Pulmonary artery endothelial cell (primary cell): ENCODE data around the gene CAMTA1. TPM values are rescaled to one million over a fixed set of nuclear protein-coding genes. Genes with fewer than 3 reads are reported as not detected.
A peak's percentile ranks its signal among the peaks of the same experiment; 100 is the strongest.

Source experiments
- DNase-seq: peaks from one replicate; pipeline ENCODE4 v3.0.0-alpha.2; 2011; ENCODE audit warnings: low read depth, low spot score
- total RNA-seq: library from RNA; depleted of rRNA; stranded (reverse); fragments of >200 nt; gene quantifications from 2 replicates; pipeline ENCODE4 v1.2.3, GENCODE V29; 2014

Gene CAMTA1
- total RNA-seq, 1 donor from 2014 or later: 54.0 TPM

GRCh38 chr1:7384679-7385078 lies 599.4 kb downstream of the CAMTA1 start:
- no peak for DNase-seq

GRCh38 chr1:7385471-7386225 lies 600.4 kb downstream of the CAMTA1 start:
- no peak for DNase-seq

- no peak for DNase-seq
These were observed 601.2 kb downstream of the CAMTA1 start for GRCh38 chr1:7386226-7387052.

GRCh38 chr1:7387053-7387927 lies 602.0 kb downstream of the CAMTA1 start:
- DNase-seq: no peak

- no peak for DNase-seq
These were observed 602.9 kb downstream of the CAMTA1 start for GRCh38 chr1:7388141-7388487.

GRCh38 chr1:7388488-7389185 lies 603.4 kb downstream of the CAMTA1 start:
- no peak for DNase-seq

- no peak for DNase-seq
These were observed 604.1 kb downstream of the CAMTA1 start for GRCh38 chr1:7389201-7389905.

- DNase-seq: no peak
These were observed 604.8 kb downstream of the CAMTA1 start for GRCh38 chr1:7389906-7390603.

GRCh38 chr1:7390604-7391000 lies 605.3 kb downstream of the CAMTA1 start:
- DNase-seq: no peak

- DNase-seq: no peak
These were observed 607.9 kb downstream of the CAMTA1 start for GRCh38 chr1:7393136-7393535.

GRCh38 chr1:7395251-7395650 lies 610.0 kb downstream of the CAMTA1 start:
- no peak for DNase-seq

- DNase-seq: no peak
These were observed 613.7 kb downstream of the CAMTA1 start for GRCh38 chr1:7398982-7399381.

- DNase-seq: no peak
These were observed 614.4 kb downstream of the CAMTA1 start for GRCh38 chr1:7399514-7400125.

GRCh38 chr1:7400566-7400965 lies 615.3 kb downstream of the CAMTA1 start:
- no peak for DNase-seq

GRCh38 chr1:7401814-7402547 lies 616.7 kb downstream of the CAMTA1 start:
- peak; percentile 87 for DNase-seq

GRCh38 chr1:7402548-7402850 lies 617.2 kb downstream of the CAMTA1 start:
- DNase-seq: no peak

- DNase-seq: no peak
These were observed 618.2 kb downstream of the CAMTA1 start for GRCh38 chr1:7403265-7404045.

GRCh38 chr1:7404046-7404742 lies 618.9 kb downstream of the CAMTA1 start:
- DNase-seq: no peak
